ENCODE results near the gene SLC22A5. TPM values are rescaled to one million over a fixed set of nuclear protein-coding genes. Genes with fewer than 3 reads are reported as not detected.

SLC22A5 gene
- polyA plus RNA-seq, 1 donor (not counting 4 experiments of a cell fraction or from before 2014, with no cell fraction given): 14.8 TPM

GRCh38 chr5:132335402-132335801, 34.1 kb upstream of the SLC22A5 start:
- Histone ChIP-seq H3K4me3 (ENCODE audit: control insufficient read depth in 2 of 3, extremely low read depth in 1 of 3, insufficient read depth in 2 of 3, low read depth in 1 of 3, low read length in 3 of 3) (no peak overlapping the region), H3K4me1 (ENCODE audit: control insufficient read depth, extremely low read depth, insufficient read depth, low read length) (peaks cover 5% of the 10 kb centered on the region), H3K9me3 (ENCODE audit: control insufficient read depth, low read depth, low read length) (no peaks in the 10 kb centered on the region), H3K9me1 (ENCODE audit: control insufficient read depth, extremely low read depth, insufficient read depth, low read length) (no peaks in the 10 kb centered on the region), H4K20me1 (ENCODE audit: control insufficient read depth, extremely low read depth, insufficient read depth, low read length) (no peaks in the 10 kb centered on the region), H3K4me2 (ENCODE audit: control insufficient read depth, extremely low read depth, insufficient read depth, low read depth, low read length) (no peak overlapping the region), H3K9ac (ENCODE audit: control insufficient read depth, extremely low read depth, insufficient read depth, low read length) (no peak overlapping the region), H3K79me2 (ENCODE audit: control insufficient read depth, insufficient read depth, low read length) (no peaks in the 10 kb centered on the region), H2AFZ (ENCODE audit: control insufficient read depth, low read length) (no peak overlapping the region), H3K27me3 (ENCODE audit: control insufficient read depth, extremely low read depth, insufficient read depth, low read length) (no peaks in the 10 kb centered on the region), H3K27ac (ENCODE audit: control insufficient read depth, insufficient read depth, low read length) (no peak overlapping the region), H3K36me3 (ENCODE audit: control insufficient read depth in 2 of 2, extremely low read depth in 1 of 2, insufficient read depth in 2 of 2, low read length in 2 of 2) (peaks cover 2 to 11% of the 10 kb centered on the region in 2 experiments)
- no peak for DNase-seq (ENCODE audit: low read depth, low spot score)
- TF ChIP-seq, protein P1, sequence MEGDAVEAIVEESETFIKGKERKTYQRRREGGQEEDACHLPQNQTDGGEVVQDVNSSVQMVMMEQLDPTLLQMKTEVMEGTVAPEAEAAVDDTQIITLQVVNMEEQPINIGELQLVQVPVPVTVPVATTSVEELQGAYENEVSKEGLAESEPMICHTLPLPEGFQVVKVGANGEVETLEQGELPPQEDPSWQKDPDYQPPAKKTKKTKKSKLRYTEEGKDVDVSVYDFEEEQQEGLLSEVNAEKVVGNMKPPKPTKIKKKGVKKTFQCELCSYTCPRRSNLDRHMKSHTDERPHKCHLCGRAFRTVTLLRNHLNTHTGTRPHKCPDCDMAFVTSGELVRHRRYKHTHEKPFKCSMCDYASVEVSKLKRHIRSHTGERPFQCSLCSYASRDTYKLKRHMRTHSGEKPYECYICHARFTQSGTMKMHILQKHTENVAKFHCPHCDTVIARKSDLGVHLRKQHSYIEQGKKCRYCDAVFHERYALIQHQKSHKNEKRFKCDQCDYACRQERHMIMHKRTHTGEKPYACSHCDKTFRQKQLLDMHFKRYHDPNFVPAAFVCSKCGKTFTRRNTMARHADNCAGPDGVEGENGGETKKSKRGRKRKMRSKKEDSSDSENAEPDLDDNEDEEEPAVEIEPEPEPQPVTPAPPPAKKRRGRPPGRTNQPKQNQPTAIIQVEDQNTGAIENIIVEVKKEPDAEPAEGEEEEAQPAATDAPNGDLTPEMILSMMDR (optimal IDR thresholded peaks at IDR 0.05 in 1 of 3, IDR thresholded peaks at IDR 0.05 in 1 of 3, conservative IDR thresholded peaks at IDR 0.05 in 1 of 3; ENCODE audit: extremely low read depth in 1 of 3, insufficient read depth in 2 of 3, low read length in 3 of 3): no peak
- no peak for TF ChIP-seq EZH2 (IDR thresholded peaks at IDR 0.05; ENCODE audit: low read length)
- no peak for FAIRE-seq
- dilution Hi-C loops (cut with MboI; ENCODE audit: extremely low pct_ligation_motif_present, low sequenced_read_pairs): no loop called here

DNA sequence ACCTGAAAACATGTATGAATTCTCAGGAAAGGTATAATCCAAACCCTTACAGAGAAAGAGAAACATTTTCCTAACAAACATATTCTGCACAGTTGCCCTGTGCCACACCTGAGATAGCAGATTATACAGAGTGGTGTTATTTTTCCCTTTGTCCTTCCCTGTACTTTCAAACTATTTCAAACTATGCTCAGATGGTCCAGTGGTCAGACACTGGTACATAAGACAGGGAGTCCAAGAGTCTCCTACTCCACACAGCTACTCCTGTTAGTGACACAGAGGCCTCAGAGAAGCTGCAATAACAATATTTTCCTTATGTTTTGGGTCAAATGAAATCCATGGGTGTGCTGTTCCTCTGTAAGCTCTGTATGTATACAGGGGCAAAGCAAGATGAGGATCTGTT, 30.0 kb upstream of the SLC22A5 start:
- H4K20me1 ChIP-seq (ENCODE audit: control insufficient read depth, extremely low read depth, insufficient read depth, low read length): no peaks in the 10 kb centered on the region
- H3K4me2 ChIP-seq (ENCODE audit: control insufficient read depth, extremely low read depth, insufficient read depth, low read depth, low read length): no peak overlapping the region
- H3K79me2 ChIP-seq (ENCODE audit: control insufficient read depth, insufficient read depth, low read length): no peaks in the 10 kb centered on the region
- H3K9me1 ChIP-seq (ENCODE audit: control insufficient read depth, extremely low read depth, insufficient read depth, low read length): no peaks in the 10 kb centered on the region
- FAIRE-seq (no peak), DNase-seq (ENCODE audit: low read depth, low spot score) (no peak)
- H3K36me3 ChIP-seq (ENCODE audit: control insufficient read depth in 2 of 2, extremely low read depth in 1 of 2, insufficient read depth in 2 of 2, low read length in 2 of 2): peaks cover 0 to 2% of the 10 kb centered on the region in 2 experiments
- dilution Hi-C loops (cut with MboI; ENCODE audit: extremely low pct_ligation_motif_present, low sequenced_read_pairs): no loop called here
- H2AFZ ChIP-seq (ENCODE audit: control insufficient read depth, low read length): no peak overlapping the region
- H3K9me3 ChIP-seq (ENCODE audit: control insufficient read depth, low read depth, low read length): no peaks in the 10 kb centered on the region
- H3K27me3 ChIP-seq (ENCODE audit: control insufficient read depth, extremely low read depth, insufficient read depth, low read length): no peaks in the 10 kb centered on the region
- H3K4me1 ChIP-seq (ENCODE audit: control insufficient read depth, extremely low read depth, insufficient read depth, low read length): peaks cover 5% of the 10 kb centered on the region
- no peak overlapping the region for H3K9ac ChIP-seq (ENCODE audit: control insufficient read depth, extremely low read depth, insufficient read depth, low read length)
- no peak overlapping the region for H3K27ac ChIP-seq (ENCODE audit: control insufficient read depth, insufficient read depth, low read length)
- TF ChIP-seq EZH2 (IDR thresholded peaks at IDR 0.05; ENCODE audit: low read length): no peak
- TF ChIP-seq, protein P1 (optimal IDR thresholded peaks at IDR 0.05 in 1 of 3, IDR thresholded peaks at IDR 0.05 in 1 of 3, conservative IDR thresholded peaks at IDR 0.05 in 1 of 3; ENCODE audit: extremely low read depth in 1 of 3, insufficient read depth in 2 of 3, low read length in 3 of 3): no peak
- no peak overlapping the region for H3K4me3 ChIP-seq (ENCODE audit: control insufficient read depth in 2 of 3, extremely low read depth in 1 of 3, insufficient read depth in 2 of 3, low read depth in 1 of 3, low read length in 3 of 3)

Data from keratinocyte (primary cell).